RWPE2 (cell line): ENCODE results near the gene CEBPA.

Source experiments
- ATAC-seq: fragments of 200-7000 bp; cut with Tn5 transposase; 3 replicates; pipeline ENCODE4 v1.9.1; 2021; ENCODE audit warnings: low read depth
- DNase-seq: peaks from one replicate; pipeline ENCODE4 v3.0.0-alpha.2; 2020; ENCODE audit warnings: low spot score
- H3K27ac ChIP-seq: fragments of 450-650 bp; 2 replicates; pipeline ENCODE4 v1.5.1; 2017; ENCODE audit warnings: mild to moderate bottlenecking; ENCODE audit not compliant: poor library complexity, severe bottlenecking
- H3K27me3 ChIP-seq: fragments of 250-450 bp; sonication (Bioruptor Pico); 2 replicates; pipeline ENCODE4 v1.5.1; 2021; ENCODE audit warnings: mild to moderate bottlenecking, moderate library complexity; ENCODE audit not compliant: insufficient read depth, poor library complexity, severe bottlenecking
- H3K36me3 ChIP-seq: fragments of 250-450 bp; sonication (Bioruptor Pico); 2 replicates; pipeline ENCODE4 v1.5.1; 2020; ENCODE audit warnings: low read depth, mild to moderate bottlenecking, moderate library complexity
- H3K4me1 ChIP-seq: fragments of 250-450 bp; sonication (Bioruptor Pico); 2 replicates; pipeline ENCODE4 v1.5.1; 2021; ENCODE audit warnings: mild to moderate bottlenecking, moderate library complexity; ENCODE audit not compliant: insufficient read depth, poor library complexity, severe bottlenecking
- H3K4me3 ChIP-seq: fragments of 250-450 bp; sonication (Bioruptor Pico); 2 replicates; pipeline ENCODE4 v1.5.1; 2021; ENCODE audit warnings: mild to moderate bottlenecking, moderate library complexity; ENCODE audit not compliant: severe bottlenecking
- H3K9me3 ChIP-seq: fragments of 250-450 bp; sonication (Bioruptor Pico); 2 replicates; pipeline ENCODE4 v1.5.1; 2021; ENCODE audit warnings: mild to moderate bottlenecking, moderate library complexity; ENCODE audit not compliant: severe bottlenecking
- TF ChIP-seq, protein P1 (sequence below): fragments of 450-650 bp; IDR thresholded peaks from one replicate; pipeline ENCODE4 v1.5.1; 2017; ENCODE audit warnings: mild to moderate bottlenecking, moderate library complexity; ENCODE audit not compliant: poor library complexity, severe bottlenecking

The CEBPA gene

DNA sequence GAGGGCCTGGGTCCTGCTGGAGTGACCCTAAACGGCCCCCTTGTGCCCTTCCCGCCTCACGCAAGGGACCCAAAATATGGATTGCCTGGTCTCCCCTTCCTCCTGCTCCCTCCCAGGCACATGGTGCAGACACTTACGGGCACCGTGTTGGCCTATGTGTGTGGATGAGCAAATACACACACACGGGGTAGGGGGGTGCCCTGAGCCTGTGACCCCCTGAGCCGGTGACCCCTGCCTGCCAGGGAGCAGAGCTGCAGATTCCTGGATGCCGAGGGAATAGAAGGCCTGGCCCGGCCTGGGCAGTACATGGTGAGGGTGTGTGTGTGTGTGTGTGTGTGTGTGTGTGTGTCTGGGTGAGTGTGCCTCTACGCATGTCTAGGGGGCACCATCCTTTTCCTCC is 33.3 kb downstream of the CEBPA start:
- no peak for ATAC-seq
- H3K9me3 ChIP-seq, result no peaks in the 10 kb centered on the region
- DNase-seq, result no peak
- H3K4me3 ChIP-seq, result no peak overlapping the region
- H3K27me3 ChIP-seq, result no peaks in the 10 kb centered on the region
- H3K36me3 ChIP-seq, result no peaks in the 10 kb centered on the region
- peaks cover 5% of the 10 kb centered on the region for H3K4me1 ChIP-seq
- no peak overlapping the region for H3K27ac ChIP-seq
- TF ChIP-seq, protein P1, sequence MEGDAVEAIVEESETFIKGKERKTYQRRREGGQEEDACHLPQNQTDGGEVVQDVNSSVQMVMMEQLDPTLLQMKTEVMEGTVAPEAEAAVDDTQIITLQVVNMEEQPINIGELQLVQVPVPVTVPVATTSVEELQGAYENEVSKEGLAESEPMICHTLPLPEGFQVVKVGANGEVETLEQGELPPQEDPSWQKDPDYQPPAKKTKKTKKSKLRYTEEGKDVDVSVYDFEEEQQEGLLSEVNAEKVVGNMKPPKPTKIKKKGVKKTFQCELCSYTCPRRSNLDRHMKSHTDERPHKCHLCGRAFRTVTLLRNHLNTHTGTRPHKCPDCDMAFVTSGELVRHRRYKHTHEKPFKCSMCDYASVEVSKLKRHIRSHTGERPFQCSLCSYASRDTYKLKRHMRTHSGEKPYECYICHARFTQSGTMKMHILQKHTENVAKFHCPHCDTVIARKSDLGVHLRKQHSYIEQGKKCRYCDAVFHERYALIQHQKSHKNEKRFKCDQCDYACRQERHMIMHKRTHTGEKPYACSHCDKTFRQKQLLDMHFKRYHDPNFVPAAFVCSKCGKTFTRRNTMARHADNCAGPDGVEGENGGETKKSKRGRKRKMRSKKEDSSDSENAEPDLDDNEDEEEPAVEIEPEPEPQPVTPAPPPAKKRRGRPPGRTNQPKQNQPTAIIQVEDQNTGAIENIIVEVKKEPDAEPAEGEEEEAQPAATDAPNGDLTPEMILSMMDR, result no peak

DNA sequence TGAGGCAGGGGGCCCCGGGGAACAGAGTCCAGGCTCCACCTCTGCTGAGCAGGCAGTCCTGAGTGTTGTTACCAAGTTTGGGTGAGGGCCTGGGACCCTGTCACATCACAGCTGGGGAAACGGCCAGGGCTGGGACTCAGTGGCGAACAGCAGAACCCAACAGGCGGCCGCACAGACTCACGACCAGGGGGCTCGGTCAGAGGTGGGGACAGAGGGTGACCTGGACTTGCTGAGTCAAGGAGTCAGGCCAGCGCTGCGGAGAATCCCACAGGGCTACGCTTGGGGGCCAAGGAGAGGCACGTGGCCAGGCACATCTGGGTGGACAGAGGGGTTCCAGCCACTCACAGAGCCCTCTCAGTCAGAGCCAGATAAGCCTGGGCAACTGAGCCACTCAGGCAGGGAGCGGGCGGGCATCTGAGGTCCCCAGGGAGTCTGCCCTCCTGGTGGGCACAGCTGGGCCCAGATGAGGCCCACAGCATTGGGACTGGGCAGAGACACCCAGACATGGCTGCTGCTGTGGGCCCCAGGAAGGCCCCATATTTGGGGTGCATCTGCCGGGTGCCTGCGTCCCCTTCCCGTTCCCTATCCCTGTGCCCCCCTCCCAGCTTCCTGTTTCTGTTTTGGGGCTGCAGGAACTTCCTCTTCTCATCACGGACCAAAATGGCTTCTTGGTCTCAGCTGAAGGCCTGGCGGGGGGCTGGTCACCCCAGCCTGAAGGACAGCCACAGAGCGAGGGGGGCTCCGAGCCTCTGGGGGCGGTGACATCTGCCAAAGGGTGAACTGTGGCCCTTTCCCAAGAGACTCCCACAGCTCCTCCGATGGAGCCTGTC is 34.0 kb downstream of the CEBPA start:
- Histone ChIP-seq H3K27me3 (no peaks in the 10 kb centered on the region), H3K9me3 (no peaks in the 10 kb centered on the region)
- TF ChIP-seq, protein P1, result no peak

DNA sequence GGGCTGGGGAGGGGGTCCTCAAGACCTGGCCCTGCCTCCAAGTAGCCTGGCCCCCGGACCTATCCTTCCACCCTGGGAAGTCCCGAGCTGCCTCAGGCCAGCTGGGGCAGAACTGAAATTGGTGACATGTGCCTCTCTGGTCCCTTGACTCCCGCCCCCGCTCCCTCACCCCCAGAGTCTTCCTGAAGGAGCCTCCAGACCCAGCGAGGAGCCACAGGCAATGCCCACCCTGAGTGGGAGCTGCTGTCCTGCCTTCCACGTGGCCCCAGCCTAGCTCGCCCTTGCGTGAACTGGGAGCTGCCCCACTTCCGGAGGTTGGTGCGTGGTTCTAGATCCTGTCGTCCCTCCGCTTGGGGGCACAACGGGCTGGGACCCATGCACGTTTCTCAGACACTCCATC is 34.6 kb downstream of the CEBPA start:
- Histone ChIP-seq H3K9me3 (no peaks in the 10 kb centered on the region), H3K36me3 (no peaks in the 10 kb centered on the region), H3K4me3 (no peak overlapping the region), H3K27me3 (no peaks in the 10 kb centered on the region), H3K27ac (no peak overlapping the region), H3K4me1 (no peaks in the 10 kb centered on the region)
- TF ChIP-seq, protein P1, result no peak
- ATAC-seq, result no peak
- no peak for DNase-seq

More for the DNA sequence above, 34.0 kb downstream of the CEBPA start:
- no peak overlapping the region for H3K27ac ChIP-seq
- no peak for DNase-seq
- no peak for ATAC-seq
- H3K4me1 ChIP-seq, result no peaks in the 10 kb centered on the region
- H3K4me3 ChIP-seq, result no peak overlapping the region
- H3K36me3 ChIP-seq, result no peaks in the 10 kb centered on the region

DNA sequence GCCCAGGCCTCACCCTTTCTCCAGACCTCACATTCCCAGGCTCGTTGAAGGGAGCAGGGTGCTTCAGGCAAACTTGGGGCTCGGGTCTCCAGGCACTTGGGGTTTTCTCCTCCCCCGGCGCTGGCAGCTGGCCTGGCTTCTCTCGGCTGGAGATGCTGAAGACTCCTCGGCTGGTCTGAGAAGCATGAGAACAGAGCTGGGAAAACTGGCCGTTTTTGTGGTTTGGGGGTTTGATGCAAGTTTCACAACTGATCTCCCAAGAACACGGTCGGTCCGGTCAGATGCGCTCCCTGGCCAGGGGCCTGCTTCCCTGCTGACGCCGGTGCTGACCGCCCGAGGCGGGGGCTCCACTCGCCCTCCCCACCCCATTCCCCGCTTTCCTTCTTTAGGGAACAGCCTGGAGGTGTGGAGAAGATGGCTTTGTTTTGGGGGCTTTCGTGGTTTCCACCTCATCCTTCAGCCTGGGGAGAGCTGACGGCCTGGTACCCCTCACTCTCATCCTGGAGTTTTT is 35.3 kb downstream of the CEBPA start:
- ATAC-seq (no peak), DNase-seq (no peak)
- no peak overlapping the region for H3K27ac ChIP-seq
- H3K9me3 ChIP-seq, result no peaks in the 10 kb centered on the region
- no peak overlapping the region for H3K4me3 ChIP-seq
- TF ChIP-seq, protein P1, result no peak
- no peaks in the 10 kb centered on the region for H3K4me1 ChIP-seq
- no peaks in the 10 kb centered on the region for H3K27me3 ChIP-seq
- H3K36me3 ChIP-seq, result no peaks in the 10 kb centered on the region

DNA sequence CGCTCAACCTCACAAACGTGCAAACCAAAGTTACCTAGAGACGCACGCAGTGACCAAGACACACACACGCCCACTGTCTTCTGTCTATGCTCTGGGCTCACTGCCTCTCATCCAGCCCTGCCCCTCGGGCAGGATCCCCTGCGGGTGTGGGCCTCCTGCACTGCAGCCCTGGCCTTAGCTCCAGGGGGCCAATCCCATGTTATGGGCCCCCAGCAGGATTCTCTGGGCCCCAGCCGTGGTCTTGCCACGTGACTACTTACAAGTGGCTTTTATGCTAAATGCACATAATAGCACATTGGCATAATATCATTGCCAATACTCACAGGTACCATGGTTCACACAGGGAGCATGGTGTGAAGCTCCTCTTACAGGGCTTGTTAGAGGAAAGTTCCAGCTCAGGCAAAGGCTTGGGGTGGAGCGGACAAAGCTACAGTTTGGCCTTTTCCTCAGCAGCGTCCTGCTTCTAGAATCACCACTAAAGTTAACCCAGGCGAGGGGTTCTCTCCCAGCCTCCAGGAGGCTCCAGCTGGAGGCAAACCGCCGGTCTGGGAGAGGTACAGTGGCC is 37.4 kb downstream of the CEBPA start:
- TF ChIP-seq, protein P1, result no peak
- Histone ChIP-seq H3K9me3 (no peaks in the 10 kb centered on the region), H3K4me1 (no peaks in the 10 kb centered on the region), H3K36me3 (no peaks in the 10 kb centered on the region), H3K27ac (no peak overlapping the region), H3K4me3 (no peak overlapping the region), H3K27me3 (no peaks in the 10 kb centered on the region)
- ATAC-seq, result no peak
- no peak for DNase-seq
